ENCODE measurements around the gene TM4SF20. TPM values are rescaled to one million over a fixed set of nuclear protein-coding genes. Genes with fewer than 3 reads are reported as not detected.

Gene TM4SF20
- total RNA-seq, 6 experiments from 2014 or later = not detected

DNA sequence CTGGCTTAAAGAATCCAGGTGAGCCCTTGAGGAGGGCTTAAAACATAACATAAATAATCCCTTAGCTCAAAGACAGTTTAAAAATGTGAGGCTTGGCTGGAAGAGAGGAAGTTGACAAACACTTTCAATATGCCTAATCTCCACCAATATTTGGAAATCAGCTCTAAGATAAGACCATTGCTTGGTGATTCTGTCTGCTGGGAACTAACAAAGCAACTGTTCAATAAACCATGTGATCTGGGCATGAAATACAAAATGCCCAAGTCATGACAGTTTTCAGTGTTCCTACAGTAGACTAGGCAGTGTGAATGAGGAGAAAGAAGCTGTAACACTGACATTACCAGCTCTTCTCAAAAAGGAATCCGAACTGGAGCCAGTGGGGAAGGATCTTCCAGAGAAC is 43.4 kb downstream of the TM4SF20 start:
- intact Hi-C loops (cut with DNase I) = no loop called here
- ATAC-seq (peak; percentile 33 to 74 (median 50)), DNase-seq (no peak)
- H3K36me3 ChIP-seq = peaks cover 0 to 14% (median 1%) of the 10 kb centered on the region in 4 donors
- H3K27me3 ChIP-seq = no peaks in the 10 kb centered on the region
- no peak overlapping the region for H3K4me3 ChIP-seq
- H3K9me3 ChIP-seq = no peaks in the 10 kb centered on the region
- H3K27ac ChIP-seq = no peak overlapping the region
- no peak for TF ChIP-seq CTCF (IDR thresholded peaks at IDR 0.05)
- TF ChIP-seq POLR2A (IDR thresholded peaks at IDR 0.05) = no peak
- WGBS (ENCODE audit: insufficient coverage, low coverage, low lambda C conversion rate, missing lambda C conversion rate) = 56% methylated on average over 1 of the region's 1 CpG
- peaks cover 0 to 10% (median 2%) of the 10 kb centered on the region in 4 donors for H3K4me1 ChIP-seq

DNA sequence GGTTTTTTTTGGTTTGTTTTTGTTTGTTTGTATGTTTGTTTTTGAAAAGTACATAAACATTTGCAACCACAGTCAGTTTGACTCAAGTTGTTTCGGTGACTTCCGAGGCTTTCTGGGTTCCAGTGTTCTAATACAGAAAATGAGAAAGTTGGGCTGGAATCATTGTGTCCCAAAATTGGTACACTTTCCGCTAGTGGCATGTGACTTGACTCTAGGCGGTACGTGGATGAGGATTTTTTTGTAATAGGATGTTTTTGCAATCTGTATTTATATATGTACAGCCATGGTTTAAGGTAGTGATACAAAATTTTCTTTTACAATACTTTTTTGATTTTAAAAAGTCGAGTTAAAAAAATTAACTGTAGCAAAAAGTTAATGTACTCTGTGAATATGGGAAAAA is 52.3 kb downstream of the TM4SF20 start:
- peaks cover 0 to 8% (median 4%) of the 10 kb centered on the region in 4 donors for H3K4me1 ChIP-seq
- intact Hi-C loops (cut with DNase I) = no loop called here
- H3K9me3 ChIP-seq = no peaks in the 10 kb centered on the region
- peaks cover 0 to 14% (median 2%) of the 10 kb centered on the region in 4 donors for H3K36me3 ChIP-seq
- DNase-seq = no peak
- no peaks in the 10 kb centered on the region for H3K27me3 ChIP-seq
- ATAC-seq = no peak
- no peak overlapping the region for H3K4me3 ChIP-seq
- 90% methylated on average over 6 of the region's 6 CpGs for WGBS (ENCODE audit: insufficient coverage, low coverage, low lambda C conversion rate, missing lambda C conversion rate)
- no peak overlapping the region for H3K27ac ChIP-seq
- TF ChIP-seq POLR2A (IDR thresholded peaks at IDR 0.05) (no peak), CTCF (IDR thresholded peaks at IDR 0.05) (no peak)

DNA sequence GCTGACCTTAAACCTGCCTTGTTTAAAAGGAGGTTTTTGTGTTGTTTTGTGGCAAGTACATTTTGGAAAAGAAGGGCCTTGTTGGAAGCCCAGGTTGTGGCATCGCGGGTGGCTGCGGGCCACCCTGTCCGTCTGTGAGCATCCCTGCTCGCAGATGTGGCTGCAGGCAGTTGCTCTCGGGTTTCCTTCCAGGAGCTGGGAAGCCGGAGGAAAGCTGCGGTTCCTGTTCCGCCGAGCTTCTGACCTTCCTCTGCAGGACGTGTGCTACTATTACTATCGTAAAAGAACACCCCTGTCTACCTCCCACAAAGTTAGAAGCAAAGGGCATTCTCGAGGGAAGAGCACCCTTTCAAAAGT is 53.3 kb downstream of the TM4SF20 start:
- DNase-seq (peak; percentile 47 to 64 (median 51)), ATAC-seq (peak; percentile 35 to 47 (median 41))
- under 1% methylated on average over 13 of the region's 13 CpGs for whole genome bisulfite sequencing (ENCODE audit: insufficient coverage, low coverage, low lambda C conversion rate, missing lambda C conversion rate)

DNA sequence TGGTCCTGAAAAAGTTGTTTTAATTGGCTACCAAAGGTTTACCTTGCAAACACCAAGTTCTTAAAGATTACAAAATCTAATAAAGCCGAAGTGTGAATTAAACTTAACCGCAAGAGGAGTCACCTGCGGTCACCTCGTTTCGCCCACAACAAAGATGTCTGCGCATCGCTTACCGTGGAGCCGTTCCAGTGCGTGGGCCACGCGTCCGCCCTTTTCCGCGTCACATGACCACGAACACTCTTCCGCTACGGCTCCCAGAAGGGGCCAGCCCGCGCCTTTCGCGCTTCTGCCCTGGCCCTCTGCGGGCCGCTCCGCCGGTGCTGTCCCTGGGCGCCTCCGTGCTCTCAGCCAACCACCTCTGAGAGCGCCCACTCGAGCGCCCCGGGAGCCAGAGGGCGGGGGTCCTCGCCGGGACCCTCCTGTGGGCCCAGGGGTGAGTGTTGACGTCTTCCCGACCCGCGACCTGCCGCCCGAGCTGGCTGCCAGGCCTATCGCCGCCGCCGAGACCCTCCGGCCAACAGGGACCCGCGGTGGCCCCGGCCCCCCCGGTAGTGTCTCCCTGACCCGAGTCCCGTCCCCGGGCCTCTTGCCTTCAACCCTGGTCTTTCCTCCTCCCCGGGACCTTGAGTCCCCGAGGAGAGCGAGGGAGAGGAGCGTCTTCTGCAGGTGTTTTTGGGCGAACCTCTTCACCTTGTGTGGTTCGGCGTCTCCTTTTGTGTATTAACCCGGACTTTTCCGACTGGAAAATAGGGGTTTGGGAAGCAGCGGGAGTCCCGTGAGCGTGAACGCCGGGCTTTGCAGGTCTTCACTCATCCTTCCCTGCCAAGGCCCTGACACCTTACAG is 53.9 kb downstream of the TM4SF20 start, which contains the start of gene MFF:
Gene MFF (plus strand): TSS at position 257 of the 844 bp plus-strand sequence. CDS start 5,415 bp downstream, outside the sequence.
- H3K4me1 ChIP-seq = peaks cover 0 to 8% (median 4%) of the 10 kb centered on the region in 4 donors
- peak within 1 kb of the TSS; percentile 89 to 96 (median 95) for H3K4me3 ChIP-seq
- H3K27ac ChIP-seq = peak within 1 kb of the TSS; percentile 90 to 95 (median 92)
- peaks cover 0 to 7% (median 2%) of the 10 kb centered on the region in 4 donors for H3K36me3 ChIP-seq
- peak; percentile 84 for TF ChIP-seq POLR2A (IDR thresholded peaks at IDR 0.05)
- peak in 3 of 4 donors; percentile 2 to 23 (median 23) for TF ChIP-seq CTCF (IDR thresholded peaks at IDR 0.05)
- H3K9me3 ChIP-seq = no peaks in the 10 kb centered on the region
- ATAC-seq = peak; percentile 99 to 100 (median 99)
- H3K27me3 ChIP-seq = no peaks in the 10 kb centered on the region
- 2% methylated on average over 14 of the region's 67 CpGs for WGBS (ENCODE audit: insufficient coverage, low coverage, low lambda C conversion rate, missing lambda C conversion rate)
- intact Hi-C loops (cut with DNase I) = no loop called here
- peak; percentile 93 to 96 (median 95) for DNase-seq

More for the DNA sequence above, 53.3 kb downstream of the TM4SF20 start:
- no peaks in the 10 kb centered on the region for H3K27me3 ChIP-seq
- H3K4me3 ChIP-seq = peak overlapping the region; percentile 89 to 96 (median 95)
- intact Hi-C loops (cut with DNase I) = no loop called here
- no peak for TF ChIP-seq POLR2A (IDR thresholded peaks at IDR 0.05)
- TF ChIP-seq CTCF (IDR thresholded peaks at IDR 0.05) = no peak
- H3K36me3 ChIP-seq = peaks cover 0 to 13% (median 2%) of the 10 kb centered on the region in 4 donors
- H3K9me3 ChIP-seq = no peaks in the 10 kb centered on the region
- H3K4me1 ChIP-seq = peaks cover 0 to 8% (median 4%) of the 10 kb centered on the region in 4 donors
- peak overlapping the region; percentile 90 to 95 (median 92) for H3K27ac ChIP-seq
